Left forelimb (tissue), 1 donor: Measurements from ENCODE around the gene LYSMD2.
A peak's percentile ranks its signal among the peaks of the same experiment; 100 is the strongest.
"Not testable (repeated sequence)": the region's sequence is repeated elsewhere in the genome, so short reads cannot be mapped to it uniquely, and the experiment has no call there.

ENCODE experiments used
- DNase-seq: peaks from one replicate; pipeline ENCODE4 v3.0.0-alpha.2; 2018; ENCODE audit warnings: low spot score

Gene LYSMD2, protein sequence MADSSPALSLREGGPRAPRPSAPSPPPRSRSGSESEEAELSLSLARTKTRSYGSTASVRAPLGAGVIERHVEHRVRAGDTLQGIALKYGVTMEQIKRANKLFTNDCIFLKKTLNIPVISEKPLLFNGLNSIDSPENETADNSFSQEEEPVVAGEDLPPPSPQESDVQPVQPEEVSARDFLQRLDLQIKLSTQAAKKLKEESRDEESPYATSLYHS

DNA sequence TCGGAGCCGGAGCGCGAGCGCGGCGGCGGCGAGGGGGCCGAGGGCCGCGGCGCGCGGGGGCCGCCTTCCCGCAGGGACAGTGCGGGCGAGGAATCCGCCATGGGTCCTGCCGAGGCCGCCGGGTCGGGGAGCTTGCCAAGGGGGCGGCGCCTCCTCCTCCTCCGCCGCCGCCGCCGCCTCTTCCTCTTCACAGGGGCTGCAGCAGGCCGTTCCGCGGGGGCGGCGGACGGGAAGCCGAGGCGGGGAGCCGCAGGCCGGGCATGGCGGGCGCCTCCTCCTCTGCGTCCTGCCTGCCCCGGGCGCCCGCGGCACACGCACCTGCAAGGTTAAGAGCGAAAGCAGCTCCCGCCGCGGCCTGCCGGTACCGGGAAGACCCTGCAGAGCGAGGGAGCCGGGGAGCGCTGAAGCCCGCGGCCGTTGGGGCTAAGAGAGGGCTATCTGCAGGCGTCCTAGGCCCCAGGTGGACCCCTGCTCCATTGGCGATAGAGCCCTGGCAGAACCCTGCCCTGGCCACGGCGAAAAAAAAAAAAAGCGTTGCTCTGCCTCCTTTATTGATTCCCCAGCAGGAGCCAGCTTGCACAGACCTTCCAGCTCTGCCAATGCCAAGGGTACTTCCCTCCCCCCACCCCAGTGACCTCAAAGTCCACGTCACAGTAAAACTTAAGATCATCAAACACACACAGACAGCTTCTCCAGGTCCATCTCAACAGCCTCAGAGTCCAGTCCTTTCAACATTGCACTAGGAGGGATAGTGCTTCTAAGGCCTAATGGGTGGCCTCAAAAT lies at the start of gene LYSMD2:
LYSMD2 (minus strand) TSS at position 134 of the 784 bp plus-strand sequence; CDS start at position 101, 33 bp downstream.
- DNase-seq: peak; percentile 82

DNA sequence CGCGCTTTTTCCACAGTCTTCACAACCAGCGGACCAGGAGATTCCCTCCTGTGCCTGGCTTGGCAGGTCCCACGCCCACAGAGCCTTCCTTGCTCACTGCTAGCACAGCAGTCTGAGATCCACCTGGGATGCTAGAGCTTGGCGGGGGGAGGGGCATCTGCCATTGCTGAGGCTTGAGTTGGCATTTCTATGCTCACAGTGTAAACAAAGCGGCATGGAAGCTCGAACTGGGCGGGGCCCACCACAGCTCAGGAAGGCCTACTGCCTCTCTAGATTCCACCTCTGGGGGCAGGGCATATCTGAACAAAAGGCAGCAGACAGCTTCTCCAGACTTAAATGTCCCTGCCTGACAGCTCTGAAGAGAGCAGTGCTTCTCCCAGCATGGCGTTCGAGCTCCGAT lies 49.7 kb upstream of the LYSMD2 start:
- not testable (repeated sequence) for DNase-seq

DNA sequence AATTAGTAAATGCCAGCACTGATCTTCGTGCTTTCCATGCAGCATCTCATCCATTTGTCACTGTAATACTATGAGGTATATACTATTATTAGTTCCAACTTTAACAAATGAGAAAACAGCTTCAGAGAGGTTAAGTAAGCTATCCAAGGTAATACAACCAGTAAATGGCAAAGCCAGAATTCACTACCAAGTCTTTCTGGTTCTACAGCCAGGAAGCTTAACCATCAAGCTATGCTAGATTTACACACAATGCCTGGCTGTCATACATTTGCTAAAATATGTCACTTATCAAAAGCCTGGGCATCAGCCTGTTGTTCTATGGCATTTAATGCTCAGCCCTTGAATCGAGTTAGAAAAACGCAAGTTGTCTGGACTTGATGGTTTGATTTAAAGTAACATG lies 46.5 kb upstream of the LYSMD2 start:
- DNase-seq: no peak

DNA sequence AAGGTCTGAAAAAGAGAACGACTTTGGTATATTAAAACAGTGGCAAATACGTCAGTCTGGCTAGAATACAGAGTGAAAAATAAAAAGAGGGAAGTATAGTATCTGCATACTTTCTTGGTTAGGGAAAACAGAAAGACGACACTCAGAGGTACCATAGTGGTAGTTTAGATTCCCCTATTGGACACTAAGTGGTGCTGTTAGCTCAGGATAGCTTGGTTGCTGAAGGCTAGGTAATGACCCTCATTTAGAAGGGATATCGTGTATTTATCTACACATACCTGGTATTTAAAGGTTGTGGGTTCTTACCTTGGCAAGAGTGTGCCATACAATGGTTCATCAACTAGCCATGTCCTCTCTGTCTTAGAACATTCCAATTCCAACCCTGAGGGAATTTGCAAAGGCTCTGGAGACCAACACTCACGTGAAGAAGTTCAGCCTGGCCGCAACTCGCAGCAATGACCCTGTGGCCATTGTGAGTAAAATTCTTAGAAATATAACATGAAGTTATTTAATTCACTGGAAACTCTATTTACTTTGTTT lies 45.0 kb upstream of the LYSMD2 start:
- no peak for DNase-seq

DNA sequence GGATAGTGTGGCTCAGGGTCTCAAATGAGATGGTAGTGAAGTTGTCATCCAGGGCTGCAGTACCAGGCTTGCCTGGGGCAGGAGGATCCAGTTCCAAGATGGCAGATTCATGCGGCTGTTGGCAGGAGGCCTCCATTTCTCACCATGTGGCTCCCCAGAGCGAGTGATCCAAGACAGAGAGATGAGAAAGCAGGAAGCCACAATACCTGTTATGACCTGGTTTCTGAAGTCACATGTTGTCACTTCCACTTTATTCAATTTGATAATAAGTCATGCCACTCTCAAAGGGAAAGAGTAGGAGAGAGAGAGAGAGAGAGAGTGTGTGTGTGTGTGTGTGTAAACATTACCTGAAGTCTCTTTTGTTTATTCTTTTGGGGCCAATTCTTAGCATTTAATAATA lies 44.1 kb upstream of the LYSMD2 start:
- no peak for DNase-seq

DNA sequence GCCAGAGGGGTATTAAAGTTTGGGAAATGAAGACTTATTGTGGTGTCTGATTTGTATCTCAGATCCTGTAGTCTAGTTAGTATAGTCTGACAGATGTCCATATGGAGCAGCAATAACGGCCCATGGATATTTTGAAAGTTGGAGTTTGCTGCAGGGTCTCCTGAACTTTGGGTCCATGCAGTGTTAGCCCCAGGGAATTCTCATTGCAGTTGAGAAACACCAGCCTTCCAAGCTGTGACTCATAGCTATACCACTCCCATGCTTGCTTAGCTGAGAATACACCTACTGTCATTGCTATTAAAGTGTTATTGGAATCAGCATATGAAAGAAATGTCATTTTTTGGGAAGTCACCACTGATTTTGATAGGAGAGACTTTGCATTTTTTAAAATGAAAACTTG lies 43.2 kb upstream of the LYSMD2 start:
- no peak for DNase-seq

DNA sequence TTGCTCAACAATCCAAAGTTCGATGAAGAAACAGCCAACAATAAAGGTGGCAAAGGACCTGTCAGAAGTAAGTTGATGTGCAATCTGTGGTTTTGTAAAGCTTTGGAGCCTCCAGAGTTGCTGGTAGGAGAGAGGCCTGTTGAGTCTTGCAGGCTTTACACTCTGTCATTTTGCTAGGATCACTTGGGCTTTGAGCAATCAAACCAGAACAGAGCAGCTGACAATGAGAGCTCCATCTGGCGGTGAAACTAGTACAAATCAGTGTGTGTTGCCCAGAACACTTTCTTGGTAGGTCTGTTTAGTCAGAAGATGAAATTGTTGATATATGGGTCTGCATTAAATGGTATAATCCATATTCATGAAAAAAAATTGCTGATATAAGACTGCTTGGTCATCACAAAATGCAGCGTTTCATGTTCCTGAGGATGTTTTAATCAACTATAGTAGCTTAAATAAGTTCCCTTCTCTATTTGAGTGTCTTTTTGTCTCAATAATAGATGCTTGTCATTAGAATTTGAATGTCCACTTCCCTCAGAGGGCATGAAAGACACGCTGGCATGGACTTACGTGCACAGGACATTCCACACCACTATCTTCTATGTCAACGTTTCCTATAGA lies 39.6 kb upstream of the LYSMD2 start:
- no peak for DNase-seq

DNA sequence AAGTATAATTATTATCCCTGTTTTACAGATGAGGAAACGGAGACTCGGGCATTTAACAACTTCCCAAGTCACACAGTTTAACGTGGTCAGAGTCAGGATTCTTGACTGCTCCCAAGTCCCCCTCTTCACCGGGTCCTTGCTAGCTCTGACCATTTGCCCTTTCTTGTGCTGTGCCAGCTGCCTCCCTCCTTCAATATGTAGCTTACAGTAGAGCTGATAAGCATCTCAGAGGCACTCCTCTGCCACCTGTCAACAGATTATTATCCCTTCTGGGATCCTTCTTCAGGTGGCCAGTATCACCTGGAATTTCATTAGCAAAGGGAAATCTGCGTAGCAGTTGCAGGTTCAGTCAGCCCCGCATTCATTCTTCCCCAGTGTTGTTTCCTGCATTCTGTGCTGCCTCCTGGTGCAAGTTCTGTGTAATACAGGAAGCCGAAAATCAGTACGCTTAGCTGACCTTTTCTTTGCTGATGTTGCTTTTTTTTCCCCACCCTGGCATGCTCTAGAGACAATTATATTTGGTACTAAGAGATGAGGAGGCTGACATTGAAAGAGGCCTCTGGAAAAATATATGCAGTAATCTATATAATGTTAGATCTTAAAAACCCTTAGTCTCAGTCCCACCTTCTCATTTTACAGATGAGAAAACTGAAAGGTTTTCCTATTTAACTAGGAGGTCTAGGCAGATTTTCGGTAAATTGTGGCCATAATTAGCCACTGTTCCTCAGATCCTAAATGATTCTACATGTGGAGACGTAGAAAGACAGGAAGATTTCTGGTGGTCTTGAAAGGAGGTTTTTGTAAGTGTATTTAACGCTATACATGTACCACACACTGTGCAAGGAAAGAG lies 38.7 kb upstream of the LYSMD2 start:
- no peak for DNase-seq

DNA sequence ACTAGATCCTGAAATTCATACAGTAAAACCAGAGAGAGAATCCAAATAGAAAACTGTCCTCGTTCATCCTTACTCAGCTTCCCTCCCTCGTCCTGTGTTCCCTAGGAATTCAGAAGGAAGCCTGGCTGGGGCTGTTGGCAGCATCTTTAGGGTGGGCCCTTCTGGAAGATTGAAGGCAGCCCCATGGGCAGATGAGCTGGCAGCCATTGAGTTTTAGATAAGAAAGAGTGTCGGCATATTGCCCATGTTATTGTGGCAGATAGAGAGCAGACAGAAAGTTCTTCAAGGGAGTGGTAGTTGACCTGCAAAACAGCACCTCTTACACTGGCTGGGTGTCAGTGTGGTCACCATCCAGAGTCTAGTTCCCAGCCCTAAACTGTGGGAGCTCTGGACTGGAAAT lies 37.5 kb upstream of the LYSMD2 start:
- no peak for DNase-seq

DNA sequence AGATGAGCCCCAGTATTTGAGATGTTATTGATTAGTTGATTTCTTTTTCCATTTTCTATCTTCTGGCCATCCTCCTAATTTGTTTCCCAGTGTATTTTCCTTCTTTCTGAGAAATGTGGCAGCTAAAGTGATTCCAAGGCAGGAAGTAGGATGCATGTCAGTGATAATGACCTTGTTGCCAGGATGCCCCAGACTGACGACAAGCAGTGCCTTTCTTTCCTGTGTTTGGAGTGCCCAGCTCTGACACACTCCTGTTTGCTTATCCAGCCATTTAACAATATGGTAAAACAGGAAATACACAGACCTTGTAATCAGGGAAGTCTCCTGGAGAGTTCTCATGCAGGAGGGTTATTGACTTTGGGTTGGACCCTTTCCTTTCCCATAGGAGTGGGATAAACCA lies 34.3 kb upstream of the LYSMD2 start:
- no peak for DNase-seq

DNA sequence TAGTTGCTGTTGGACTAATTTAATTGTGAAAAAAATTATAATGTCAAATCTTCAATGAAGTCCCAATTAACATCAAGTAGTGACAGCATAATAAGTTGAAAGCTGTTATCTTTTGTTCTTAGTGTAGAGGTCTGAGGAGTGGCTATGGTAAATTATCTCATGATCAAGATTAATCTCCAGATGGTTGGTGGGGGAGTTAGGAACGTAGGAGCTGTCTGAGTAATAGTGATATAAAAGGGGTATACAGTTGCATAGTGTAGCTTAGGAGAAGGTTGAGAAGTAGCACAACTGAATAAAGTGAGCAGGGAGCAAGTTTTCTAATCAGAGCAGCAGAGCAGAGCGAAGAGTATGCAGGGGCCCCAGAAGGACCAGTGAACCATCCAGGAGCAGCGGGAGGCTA lies 33.4 kb upstream of the LYSMD2 start:
- DNase-seq: no peak

DNA sequence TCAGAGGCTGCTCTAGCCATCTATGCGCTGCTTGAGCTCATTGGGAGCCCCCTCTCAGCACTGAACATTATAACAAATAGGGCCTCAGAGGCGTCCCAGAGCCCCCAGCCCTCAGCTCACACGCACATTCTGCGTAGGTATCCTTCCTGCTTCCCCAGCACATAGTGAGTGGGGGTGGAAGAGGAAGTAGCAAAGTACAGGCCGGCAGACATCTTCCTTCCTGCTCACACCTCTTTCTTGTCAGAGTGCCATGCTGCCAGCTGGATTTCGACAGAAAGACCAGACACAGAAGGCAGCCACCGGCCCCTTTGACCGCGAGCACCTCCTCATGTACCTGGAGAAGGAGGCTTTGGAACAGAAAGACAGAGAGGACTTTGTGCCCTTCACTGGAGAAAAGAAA lies 30.6 kb upstream of the LYSMD2 start:
- no peak for DNase-seq

DNA sequence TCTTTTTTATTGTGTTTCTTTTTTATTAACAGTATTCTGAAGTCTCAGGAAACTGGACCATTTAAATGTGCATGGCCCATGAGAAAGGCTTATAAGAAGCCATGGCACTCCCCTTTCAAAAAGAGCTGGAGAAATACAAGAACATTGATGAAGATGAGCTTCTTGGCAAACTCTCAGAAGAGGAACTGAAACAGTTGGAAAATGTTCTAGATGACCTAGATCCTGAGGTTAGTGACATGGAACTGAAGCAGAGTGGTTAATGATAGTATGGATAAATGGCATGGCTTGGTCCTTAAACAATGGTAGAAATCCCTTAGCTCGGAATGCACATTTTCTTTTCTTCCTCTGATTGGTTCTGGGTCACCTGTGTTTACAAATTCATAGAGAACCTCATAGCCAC lies 28.9 kb upstream of the LYSMD2 start:
- no peak for DNase-seq

DNA sequence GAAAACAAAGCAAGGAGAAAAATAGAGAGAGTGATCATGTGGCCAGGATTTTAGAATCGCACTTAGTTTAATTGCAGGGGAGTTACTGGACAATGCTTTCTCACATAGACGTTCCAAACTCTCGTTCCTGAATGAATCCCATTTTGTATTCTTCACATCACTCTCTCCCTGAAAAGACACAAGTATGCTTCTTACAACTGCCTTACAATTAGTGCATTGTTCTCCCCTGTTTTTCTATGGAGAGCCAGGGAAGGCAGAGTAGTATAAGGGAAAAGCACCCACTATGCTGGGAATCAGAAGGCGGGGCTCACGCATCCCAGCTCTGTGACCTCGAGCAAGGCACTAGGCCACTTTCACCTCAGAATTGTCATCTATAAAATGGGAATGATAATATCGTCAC lies 28.3 kb upstream of the LYSMD2 start:
- no peak for DNase-seq

DNA sequence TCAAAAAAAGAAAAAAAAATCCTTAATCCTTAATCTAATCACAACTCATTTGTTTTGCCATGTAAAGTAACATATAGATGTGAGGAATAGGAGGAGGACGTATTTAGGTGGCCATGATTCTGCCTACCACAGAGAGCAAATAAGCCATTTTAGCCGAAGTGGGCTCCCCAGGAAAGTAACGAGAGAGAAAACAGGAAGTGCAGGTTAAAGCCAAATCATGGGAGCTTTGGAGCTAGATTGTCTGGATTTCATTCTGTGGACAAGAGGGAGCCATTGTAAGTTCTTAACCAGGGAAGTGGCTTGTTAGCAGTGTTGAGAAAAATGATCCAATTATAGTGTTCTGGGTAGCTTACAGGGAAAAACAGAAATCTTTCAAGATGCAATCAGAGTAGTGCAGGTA lies 23.4 kb upstream of the LYSMD2 start:
- no peak for DNase-seq

DNA sequence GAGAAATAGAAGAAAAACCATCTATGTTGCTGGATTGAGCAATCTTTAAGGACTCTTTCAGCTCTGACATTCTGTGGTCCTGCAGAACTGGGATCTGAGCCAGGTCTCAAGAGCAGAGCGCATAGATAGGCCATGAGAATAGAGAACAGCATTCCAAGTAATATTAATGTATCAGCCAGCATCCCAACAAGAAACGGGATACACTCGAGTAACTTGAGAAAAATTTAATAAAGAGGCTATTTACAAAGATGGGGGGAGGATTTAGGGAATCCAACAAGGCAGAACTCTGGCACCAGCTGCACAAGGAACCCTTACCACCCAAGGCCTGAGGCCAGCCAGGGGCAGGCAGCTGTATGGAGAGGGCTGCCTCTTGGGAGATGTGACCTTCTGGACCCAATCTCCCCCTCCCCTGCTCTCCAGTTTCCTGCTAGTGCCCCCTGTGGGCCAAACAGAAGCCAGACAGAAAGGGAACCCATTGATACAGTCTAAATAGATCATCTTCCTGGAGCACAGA lies 22.2 kb upstream of the LYSMD2 start:
- DNase-seq: no peak

DNA sequence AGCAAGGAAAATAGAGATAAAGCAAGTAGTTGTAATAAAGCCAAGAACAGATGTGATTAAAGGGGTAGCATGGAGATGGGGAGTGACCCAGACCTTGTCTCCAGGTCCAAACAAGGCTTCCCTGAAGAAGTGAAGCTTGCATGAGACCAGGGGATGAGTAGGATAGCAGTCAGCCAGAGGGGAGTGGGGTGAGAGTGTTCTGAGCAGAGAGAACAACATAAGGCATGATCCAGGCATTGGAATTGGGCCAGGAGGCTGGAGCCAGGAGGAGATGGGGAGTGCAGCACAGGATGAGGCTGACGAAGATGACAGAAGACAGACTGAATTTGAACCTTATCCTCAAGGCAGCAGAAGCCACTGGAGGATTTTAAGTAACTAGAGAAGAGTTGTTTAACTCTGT lies 21.2 kb upstream of the LYSMD2 start:
- DNase-seq: no peak

DNA sequence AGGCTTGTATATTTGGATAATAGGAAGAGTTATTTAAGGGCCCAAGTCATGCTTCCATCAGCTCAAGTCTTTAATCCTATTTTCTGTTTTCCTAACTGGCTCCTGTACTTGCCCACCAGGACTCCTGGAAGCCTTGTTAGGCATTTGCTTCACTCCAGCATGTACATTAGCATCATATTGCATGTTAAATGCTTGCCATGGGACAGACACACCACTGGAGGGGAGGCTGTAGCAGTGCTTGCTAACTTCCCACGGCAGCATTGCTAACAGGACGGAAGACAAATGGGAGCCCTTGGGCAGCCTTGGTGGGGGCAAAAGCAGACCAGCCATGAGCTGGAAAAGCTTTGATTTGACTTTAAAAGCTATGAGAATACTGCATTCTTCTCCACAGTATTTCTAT lies 20.0 kb upstream of the LYSMD2 start:
- DNase-seq: no peak

DNA sequence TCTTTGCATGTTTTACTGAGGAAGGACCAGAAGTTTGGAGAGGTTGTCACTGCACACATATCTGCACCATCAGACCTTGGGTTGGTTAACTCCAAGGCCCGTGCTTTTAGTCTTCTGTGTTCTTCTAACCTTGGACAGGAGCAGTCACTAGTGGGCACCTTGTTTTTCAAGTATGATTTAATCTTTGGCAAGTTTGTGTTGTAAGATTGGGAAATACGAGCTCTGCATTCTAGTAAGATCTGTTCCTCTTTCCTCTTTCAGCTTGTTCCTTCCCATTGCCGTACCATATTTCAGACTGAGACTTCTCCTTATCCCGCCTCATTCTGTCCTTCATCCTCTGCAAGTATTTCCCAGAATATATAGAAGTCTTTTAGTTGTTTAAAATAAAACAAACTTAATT lies 19.0 kb upstream of the LYSMD2 start:
- no peak for DNase-seq

DNA sequence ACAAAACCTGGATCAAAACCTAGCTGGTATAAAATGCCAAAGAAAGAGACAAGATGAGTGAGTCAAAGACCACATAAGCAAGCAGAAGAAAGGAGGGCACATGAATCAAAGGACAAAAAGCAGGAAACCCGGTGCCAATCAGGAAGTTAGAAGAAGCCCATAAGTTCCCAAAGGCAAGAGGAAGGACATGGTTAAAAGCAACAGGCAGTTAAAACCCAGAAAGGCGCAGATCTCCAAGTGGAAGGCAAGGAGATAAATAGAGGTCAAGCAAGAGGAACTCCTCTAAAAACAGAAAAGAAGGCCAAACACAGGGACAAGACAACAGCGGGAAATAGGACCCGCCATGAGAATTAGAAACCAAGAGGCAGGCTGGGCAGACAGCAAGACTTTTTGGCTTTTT lies 18.3 kb upstream of the LYSMD2 start:
- DNase-seq: no peak

DNA sequence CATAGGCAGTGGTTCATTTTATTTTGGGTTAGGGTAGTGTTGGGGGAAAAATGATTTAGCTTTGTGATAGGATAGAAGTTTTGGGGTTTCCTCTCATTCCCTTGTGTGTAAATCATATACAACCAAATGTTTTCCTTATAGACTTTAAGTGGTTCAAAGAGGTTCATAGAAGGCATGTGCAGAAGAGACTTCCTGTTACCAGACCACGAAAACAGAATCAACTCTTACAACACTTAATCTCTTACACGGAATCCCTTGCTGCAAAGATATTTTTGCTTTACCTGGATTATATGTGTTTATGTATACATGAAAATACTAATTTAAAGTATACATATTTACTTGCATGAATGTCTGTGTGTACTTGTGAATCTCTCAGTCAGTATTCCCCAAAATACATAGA lies 16.8 kb upstream of the LYSMD2 start:
- DNase-seq: no peak

DNA sequence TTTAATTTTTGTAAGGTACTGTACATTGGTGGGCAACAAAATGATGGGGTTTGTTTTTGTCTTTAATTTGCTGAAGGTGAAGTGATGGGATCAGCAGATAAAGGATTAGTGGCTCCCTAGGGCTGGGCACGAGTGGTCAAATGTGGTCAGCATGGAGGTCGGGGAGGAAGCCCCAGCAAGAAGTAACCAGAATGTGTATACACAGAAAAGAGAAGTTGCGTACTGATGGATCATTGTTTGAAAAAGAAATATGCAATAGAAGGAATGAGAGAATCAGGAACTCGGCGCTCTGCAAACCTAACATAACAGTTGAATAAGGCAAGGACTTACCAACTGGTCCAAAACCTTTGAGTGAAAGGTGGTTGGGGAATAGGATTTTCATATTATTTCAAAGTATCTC lies 15.4 kb upstream of the LYSMD2 start:
- no peak for DNase-seq
